H9 (cell line): Measurements from ENCODE around the gene DLD. TPM values are rescaled to one million over a fixed set of nuclear protein-coding genes. Genes with fewer than 3 reads are reported as not detected.

Experiments
- DNase-seq: peaks from one replicate; pipeline ENCODE4 v3.0.0-alpha.2; 2017
- H2AFZ ChIP-seq: one replicate; pipeline ENCODE4 v1.6.1; 2013; ENCODE audit warnings: mild to moderate bottlenecking, low read length, control low read depth, moderate library complexity
- H2AK5ac ChIP-seq: 2 replicates; pipeline ENCODE4 v1.6.1; 2013; ENCODE audit warnings: low read length, control low read depth, mixed read lengths; ENCODE audit not compliant: insufficient read length
- H2BK120ac ChIP-seq: one replicate; pipeline ENCODE4 v1.6.1; 2013; ENCODE audit warnings: low read depth, mild to moderate bottlenecking, low read length, control low read depth, inconsistent platforms; ENCODE audit not compliant: poor library complexity, severe bottlenecking
- H2BK12ac ChIP-seq: 2 replicates; pipeline ENCODE4 v1.6.1; 2013; ENCODE audit warnings: low read length, control low read depth, mixed read lengths, low read depth; ENCODE audit not compliant: insufficient read length
- H2BK15ac ChIP-seq: 2 replicates; pipeline ENCODE4 v1.6.1; 2013; ENCODE audit warnings: low read depth, low read length, control low read depth
- H2BK20ac ChIP-seq: one replicate; pipeline ENCODE4 v1.6.1; 2013; ENCODE audit warnings: low read depth, mild to moderate bottlenecking, low read length, control low read depth, inconsistent platforms; ENCODE audit not compliant: poor library complexity, severe bottlenecking
- H2BK5ac ChIP-seq: 2 replicates; pipeline ENCODE4 v1.6.1; 2013; ENCODE audit warnings: low read length, control low read depth, mixed read lengths; ENCODE audit not compliant: insufficient read length
- H3K14ac ChIP-seq: 2 replicates; pipeline ENCODE4 v1.6.1; 2013; ENCODE audit warnings: low read length, control low read depth; ENCODE audit not compliant: insufficient read depth
- H3K18ac ChIP-seq: 2 replicates; pipeline ENCODE4 v1.6.1; 2013; ENCODE audit warnings: low read depth, mild to moderate bottlenecking, mixed read lengths, low read length, control low read depth; ENCODE audit not compliant: insufficient read length
- H3K23ac ChIP-seq: 2 replicates; pipeline ENCODE4 v1.6.1; 2013; ENCODE audit warnings: low read length, control low read depth, mixed read lengths, low read depth; ENCODE audit not compliant: insufficient read length
- H3K23me2 ChIP-seq: 2 replicates; pipeline ENCODE4 v1.6.1; 2013; ENCODE audit warnings: low read depth, mild to moderate bottlenecking, mixed read lengths, low read length, control low read depth; ENCODE audit not compliant: insufficient read length, poor library complexity, severe bottlenecking
- H3K27ac ChIP-seq: 2 replicates; pipeline ENCODE4 v1.5.1; 2013; ENCODE audit warnings: low read length, control low read depth, mixed read lengths, low read depth; ENCODE audit not compliant: insufficient read length
- H3K27me3 ChIP-seq: 2 replicates; pipeline ENCODE4 v1.6.1; 2013; ENCODE audit warnings: low read length, control low read depth, inconsistent platforms; ENCODE audit not compliant: insufficient read depth
- H3K4ac ChIP-seq: 2 replicates; pipeline ENCODE4 v1.6.1; 2013; ENCODE audit warnings: low read depth, mild to moderate bottlenecking, control low read depth, inconsistent platforms, low read length, moderate library complexity
- H3K4me1 ChIP-seq: 2 replicates; pipeline ENCODE4 v1.6.1; 2013; ENCODE audit warnings: low read length, control low read depth, inconsistent platforms; ENCODE audit not compliant: insufficient read depth
- H3K4me2 ChIP-seq: 2 replicates; pipeline ENCODE4 v1.6.1; 2013; ENCODE audit warnings: low read length, control low read depth, mixed read lengths; ENCODE audit not compliant: insufficient read length, insufficient read depth
- H3K56ac ChIP-seq: 2 replicates; pipeline ENCODE4 v1.6.1; 2013; ENCODE audit warnings: low read depth, mild to moderate bottlenecking, mixed read lengths, low read length, control low read depth; ENCODE audit not compliant: insufficient read length
- H3K79me1 ChIP-seq: 2 replicates; pipeline ENCODE4 v1.6.1; 2013; ENCODE audit warnings: low read depth, mild to moderate bottlenecking, moderate library complexity, low read length, control low read depth, inconsistent platforms; ENCODE audit not compliant: insufficient read depth, poor library complexity, severe bottlenecking
- H3K79me2 ChIP-seq: 2 replicates; pipeline ENCODE4 v1.6.1; 2013; ENCODE audit warnings: low read length, control low read depth, inconsistent platforms; ENCODE audit not compliant: insufficient read depth
- H3K9ac ChIP-seq: 2 replicates; pipeline ENCODE4 v1.6.1; 2013; ENCODE audit warnings: low read length, control low read depth, mixed read lengths; ENCODE audit not compliant: insufficient read length; ENCODE audit errors: extremely low read depth
- H3K9me3 ChIP-seq: one replicate; pipeline ENCODE4 v1.6.1; 2013; ENCODE audit warnings: low read depth, low read length, inconsistent platforms; ENCODE audit not compliant: control insufficient read depth
- H3T11ph ChIP-seq: one replicate; pipeline ENCODE4 v1.6.1; 2013; ENCODE audit warnings: mild to moderate bottlenecking, low read length, control low read depth, inconsistent platforms
- H4K20me1 ChIP-seq: one replicate; pipeline ENCODE4 v1.6.1; 2013; ENCODE audit not compliant: control insufficient read depth, insufficient read length, insufficient read depth
- H4K5ac ChIP-seq: 2 replicates; pipeline ENCODE4 v1.6.1; 2013; ENCODE audit warnings: low read depth, mild to moderate bottlenecking, mixed read lengths, low read length, control low read depth; ENCODE audit not compliant: insufficient read length
- H4K8ac ChIP-seq: replicated peaks from 2 replicates; pipeline ENCODE4 v1.6.1; 2013; ENCODE audit warnings: low read length, control low read depth, mixed read lengths, low read depth; ENCODE audit not compliant: insufficient read length
- H4K91ac ChIP-seq: 2 replicates; pipeline ENCODE4 v1.6.1; 2013; ENCODE audit warnings: low read depth, mild to moderate bottlenecking, moderate library complexity, mixed read lengths, low read length, control low read depth; ENCODE audit not compliant: insufficient read length
- H3K27ac Mint-ChIP-seq, 3 experiments: 2 replicates in 2 of 3; 3 replicates in 1 of 3; pipeline ENCODE4 v1.8.0; 2020 to 2021; ENCODE audit warnings: mixed read lengths in 3 of 3, mild to moderate bottlenecking in 1 of 3, moderate library complexity in 1 of 3
- H3K27me3 Mint-ChIP-seq: 2 replicates; pipeline ENCODE4 v1.8.0; 2021; ENCODE audit warnings: low read depth, mild to moderate bottlenecking, moderate library complexity, mixed read lengths
- H3K36me3 Mint-ChIP-seq, 3 experiments: 2 replicates in 2 of 3; 3 replicates in 1 of 3; pipeline ENCODE4 v1.8.0; 2020 to 2021; ENCODE audit warnings: low read depth in 3 of 3, mixed read lengths in 3 of 3; ENCODE audit not compliant: insufficient read depth in 1 of 3
- H3K4me1 Mint-ChIP-seq, 2 experiments: 2 replicates each; pipeline ENCODE4 v1.8.0; 2020; ENCODE audit warnings: mixed read lengths in 2 of 2
- H3K4me3 Mint-ChIP-seq, 2 experiments: 2 replicates in 1 of 2; 3 replicates in 1 of 2; pipeline ENCODE4 v1.8.0; 2020 to 2021; ENCODE audit warnings: mild to moderate bottlenecking in 2 of 2, mixed read lengths in 2 of 2, moderate library complexity in 1 of 2
- H3K9me3 Mint-ChIP-seq, 2 experiments: 2 replicates in 1 of 2; 3 replicates in 1 of 2; pipeline ENCODE4 v1.8.0; 2020; ENCODE audit warnings: mild to moderate bottlenecking in 2 of 2, mixed read lengths in 2 of 2, moderate library complexity in 1 of 2
- CTCF ChIP-seq: fragments of 200-600 bp; sonication (generic); conservative IDR thresholded peaks from 3 replicates; pipeline ENCODE4 v1.8.0; 2021; ENCODE audit warnings: antibody characterized with exemption, mild to moderate bottlenecking
- WGBS: extraction: QIAGEN DNeasy Blood & Tissue Kit; methylation state at CpG from one replicate; pipeline ENCODE4 v1.1.7; 2013; ENCODE audit warnings: missing lambda C conversion rate, low lambda C conversion rate, mixed read lengths; ENCODE audit not compliant: insufficient read length; ENCODE audit errors: extremely low coverage; 5-methylcytosine and 5-hydroxymethylcytosine counted together
- total RNA-seq: library from RNA; stranded (reverse); gene quantifications from 2 replicates; pipeline ENCODE4 v1.2.1, GENCODE V29; 2021

DLD gene
- total RNA-seq, 1 experiment from 2014 or later = 93.7 TPM

- Histone ChIP-seq H4K91ac (no peak overlapping the region), H3K4me1 (no peaks in the 10 kb centered on the region), H4K5ac (no peak overlapping the region), H2AFZ (no peak overlapping the region), H2BK15ac (no peak overlapping the region), H2BK5ac (no peak overlapping the region), H2AK5ac (no peak overlapping the region), H3K9me3 (no peaks in the 10 kb centered on the region), H3K79me1 (no peaks in the 10 kb centered on the region), H3K4ac (no peak overlapping the region), H3K14ac (no peak overlapping the region), H3K27me3 (no peaks in the 10 kb centered on the region; the same call in 1 of the 2 replicates), H3K27ac (no peak overlapping the region), H3K23ac (no peak overlapping the region), H2BK120ac (no peak overlapping the region), H3K56ac (no peak overlapping the region), H3K79me2 (no peaks in the 10 kb centered on the region), H3K4me2 (no peak overlapping the region), H3K23me2 (no peaks in the 10 kb centered on the region), H3T11ph (no peak overlapping the region), H4K20me1 (no peaks in the 10 kb centered on the region), H4K8ac (no peak overlapping the region), H2BK12ac (no peak overlapping the region), H3K18ac (no peak overlapping the region), H3K9ac (no peak overlapping the region), H2BK20ac (no peak overlapping the region)
- WGBS = no CpG with 5 or more reads among the region's 4 CpGs
- TF ChIP-seq CTCF = no peak
- DNase-seq = no peak
- peaks cover 2% of the 10 kb centered on the region for H3K27me3 Mint-ChIP-seq
- no peaks in the 10 kb centered on the region for H3K36me3 Mint-ChIP-seq
- no peak overlapping the region for H3K4me3 Mint-ChIP-seq
- H3K4me1 Mint-ChIP-seq = no peaks in the 10 kb centered on the region
- no peak overlapping the region; a peak in 1 of 7 replicates for H3K27ac Mint-ChIP-seq
- no peaks in the 10 kb centered on the region for H3K9me3 Mint-ChIP-seq
Observed at GRCh38 chr7:107856806-107857540, 34.0 kb upstream of the DLD start.
